ENCODE measurements around the gene MYOM1. TPM values are rescaled to one million over a fixed set of nuclear protein-coding genes. Genes with fewer than 3 reads are reported as not detected.

MYOM1 gene
- total RNA-seq, 1 donor from 2014 or later, result 2.0 TPM

DNA sequence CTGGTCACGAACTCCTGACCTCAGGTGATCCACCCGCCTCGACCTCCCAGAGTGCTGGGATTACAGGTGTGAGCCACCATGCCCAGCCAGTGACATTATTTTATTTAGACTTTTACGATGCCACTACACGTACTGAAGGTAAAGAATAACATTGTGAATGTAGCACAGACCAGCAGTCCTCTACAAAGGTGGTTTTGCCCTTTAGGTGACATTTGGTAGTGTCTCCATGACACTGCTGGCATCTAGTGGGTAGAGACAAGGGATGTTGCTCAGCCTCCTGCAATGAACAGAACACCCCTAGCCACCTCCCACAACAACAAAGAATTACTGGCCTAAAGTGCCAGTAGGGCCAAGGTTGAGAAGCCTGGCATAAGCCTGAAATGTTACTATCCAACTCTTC lies 69.5 kb downstream of the MYOM1 start:
- DNase-seq (ENCODE audit: extremely low spot score, unreplicated experiment), result no peak
- H3K4me1 Mint-ChIP-seq (ENCODE audit: unreplicated experiment), result peaks cover 9% of the 10 kb centered on the region
- no peak overlapping the region for H3K27ac Mint-ChIP-seq
- H3K9me3 Mint-ChIP-seq, result no peaks in the 10 kb centered on the region
- H3K4me3 Mint-ChIP-seq, result no peak overlapping the region
- peaks cover 3% of the 10 kb centered on the region for H3K27me3 Mint-ChIP-seq
- no peaks in the 10 kb centered on the region for H3K36me3 Mint-ChIP-seq
- TF ChIP-seq, protein P1, sequence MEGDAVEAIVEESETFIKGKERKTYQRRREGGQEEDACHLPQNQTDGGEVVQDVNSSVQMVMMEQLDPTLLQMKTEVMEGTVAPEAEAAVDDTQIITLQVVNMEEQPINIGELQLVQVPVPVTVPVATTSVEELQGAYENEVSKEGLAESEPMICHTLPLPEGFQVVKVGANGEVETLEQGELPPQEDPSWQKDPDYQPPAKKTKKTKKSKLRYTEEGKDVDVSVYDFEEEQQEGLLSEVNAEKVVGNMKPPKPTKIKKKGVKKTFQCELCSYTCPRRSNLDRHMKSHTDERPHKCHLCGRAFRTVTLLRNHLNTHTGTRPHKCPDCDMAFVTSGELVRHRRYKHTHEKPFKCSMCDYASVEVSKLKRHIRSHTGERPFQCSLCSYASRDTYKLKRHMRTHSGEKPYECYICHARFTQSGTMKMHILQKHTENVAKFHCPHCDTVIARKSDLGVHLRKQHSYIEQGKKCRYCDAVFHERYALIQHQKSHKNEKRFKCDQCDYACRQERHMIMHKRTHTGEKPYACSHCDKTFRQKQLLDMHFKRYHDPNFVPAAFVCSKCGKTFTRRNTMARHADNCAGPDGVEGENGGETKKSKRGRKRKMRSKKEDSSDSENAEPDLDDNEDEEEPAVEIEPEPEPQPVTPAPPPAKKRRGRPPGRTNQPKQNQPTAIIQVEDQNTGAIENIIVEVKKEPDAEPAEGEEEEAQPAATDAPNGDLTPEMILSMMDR (conservative IDR thresholded peaks at IDR 0.05), result no peak

DNA sequence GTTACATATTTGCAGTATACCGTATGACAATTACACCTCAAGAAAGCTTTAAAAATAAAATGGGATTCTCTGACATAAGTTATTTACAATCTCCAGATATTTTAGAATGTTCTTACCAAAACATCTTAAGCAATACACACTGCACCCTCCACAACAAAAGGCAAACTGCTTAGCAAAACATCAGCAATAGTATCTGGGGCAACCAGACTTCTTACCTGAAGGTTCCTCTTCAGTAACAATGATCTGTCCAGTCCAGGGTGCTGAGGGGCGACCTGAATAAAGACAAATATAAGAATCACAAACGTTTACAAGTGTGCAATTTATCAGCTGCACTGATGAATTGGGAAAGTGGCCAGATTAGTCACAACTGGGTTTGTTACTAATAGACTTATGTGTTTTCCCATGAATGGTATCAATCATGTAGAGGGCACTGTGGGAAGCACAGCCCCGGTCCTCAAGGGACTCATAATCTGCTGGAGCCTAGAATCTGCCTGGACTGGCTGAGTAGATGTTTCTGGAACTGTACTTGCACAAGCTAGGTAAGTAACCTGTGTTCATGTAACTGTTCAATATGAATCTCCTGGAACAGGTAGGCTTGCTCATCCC lies 70.7 kb downstream of the MYOM1 start:
- TF ChIP-seq, protein P1 (conservative IDR thresholded peaks at IDR 0.05), result no peak
- no peaks in the 10 kb centered on the region for H3K36me3 Mint-ChIP-seq
- H3K4me3 Mint-ChIP-seq, result no peak overlapping the region
- H3K27me3 Mint-ChIP-seq, result peaks cover 3% of the 10 kb centered on the region
- peaks cover 9% of the 10 kb centered on the region for H3K4me1 Mint-ChIP-seq (ENCODE audit: unreplicated experiment)
- H3K27ac Mint-ChIP-seq, result no peak overlapping the region
- no peaks in the 10 kb centered on the region for H3K9me3 Mint-ChIP-seq
- no peak for DNase-seq (ENCODE audit: extremely low spot score, unreplicated experiment)

- no peak overlapping the region for H3K27ac Mint-ChIP-seq
- no peak for DNase-seq (ENCODE audit: extremely low spot score, unreplicated experiment)
- H3K27me3 Mint-ChIP-seq, result peaks cover 3% of the 10 kb centered on the region
- no peak overlapping the region for H3K4me3 Mint-ChIP-seq
- H3K9me3 Mint-ChIP-seq, result peaks cover 3% of the 10 kb centered on the region
- no peaks in the 10 kb centered on the region for H3K36me3 Mint-ChIP-seq
- TF ChIP-seq, protein P1 (conservative IDR thresholded peaks at IDR 0.05), result no peak
- H3K4me1 Mint-ChIP-seq (ENCODE audit: unreplicated experiment), result peaks cover 9% of the 10 kb centered on the region
Measured at GRCh38 chr18:3147935-3148554, 71.7 kb downstream of the MYOM1 start.

GRCh38 chr18:3140986-3141639 lies 78.7 kb downstream of the MYOM1 start:
- H3K27ac Mint-ChIP-seq, result no peak overlapping the region
- TF ChIP-seq, protein P1 (conservative IDR thresholded peaks at IDR 0.05), result no peak
- no peaks in the 10 kb centered on the region for H3K36me3 Mint-ChIP-seq
- no peaks in the 10 kb centered on the region for H3K27me3 Mint-ChIP-seq
- DNase-seq (ENCODE audit: extremely low spot score, unreplicated experiment), result no peak
- no peak overlapping the region for H3K4me3 Mint-ChIP-seq
- peaks cover 10% of the 10 kb centered on the region for H3K9me3 Mint-ChIP-seq
- no peaks in the 10 kb centered on the region for H3K4me1 Mint-ChIP-seq (ENCODE audit: unreplicated experiment)

- H3K36me3 Mint-ChIP-seq, result no peaks in the 10 kb centered on the region
- TF ChIP-seq, protein P1 (conservative IDR thresholded peaks at IDR 0.05), result no peak
- no peak overlapping the region for H3K27ac Mint-ChIP-seq
- H3K9me3 Mint-ChIP-seq, result peaks cover 10% of the 10 kb centered on the region
- DNase-seq (ENCODE audit: extremely low spot score, unreplicated experiment), result no peak
- H3K4me3 Mint-ChIP-seq, result no peak overlapping the region
- no peaks in the 10 kb centered on the region for H3K27me3 Mint-ChIP-seq
- H3K4me1 Mint-ChIP-seq (ENCODE audit: unreplicated experiment), result no peaks in the 10 kb centered on the region
Measured at GRCh38 chr18:3140342-3140741, 79.4 kb downstream of the MYOM1 start.
